ENCODE measurements around the gene HLA-B.

Gene HLA-B

GRCh38 chr6:31358302-31358701, 1.3 kb upstream of the HLA-B start:
- no peak for DNase-seq (ENCODE audit: low read depth)
- no peak overlapping the region for H3K4me3 ChIP-seq (ENCODE audit: control insufficient read depth, low read depth, low read length)
- no peak for TF ChIP-seq CTCF (conservative IDR thresholded peaks at IDR 0.05; ENCODE audit: control insufficient read depth, insufficient read depth, low read depth, low read length)

- no peak overlapping the region for H3K4me3 ChIP-seq (ENCODE audit: control insufficient read depth, low read depth, low read length)
- TF ChIP-seq CTCF (conservative IDR thresholded peaks at IDR 0.05; ENCODE audit: control insufficient read depth, insufficient read depth, low read depth, low read length): no peak
- no peak for DNase-seq (ENCODE audit: low read depth)
Observed at GRCh38 chr6:31357886-31358285, 907 bp upstream of the HLA-B start.

GRCh38 chr6:31356216-31356945, 598 bp downstream of the HLA-B start:
- no peak for TF ChIP-seq CTCF (conservative IDR thresholded peaks at IDR 0.05; ENCODE audit: control insufficient read depth, insufficient read depth, low read depth, low read length)
- H3K4me3 ChIP-seq (ENCODE audit: control insufficient read depth, low read depth, low read length): peak overlapping the region; percentile 58
- DNase-seq (ENCODE audit: low read depth): no peak

- TF ChIP-seq CTCF (conservative IDR thresholded peaks at IDR 0.05; ENCODE audit: control insufficient read depth, insufficient read depth, low read depth, low read length): no peak
- no peak for DNase-seq (ENCODE audit: low read depth)
- no peak overlapping the region for H3K4me3 ChIP-seq (ENCODE audit: control insufficient read depth, low read depth, low read length)
Observed at GRCh38 chr6:31355583-31355948, 1.4 kb downstream of the HLA-B start.

GRCh38 chr6:31354864-31355582, 2.0 kb downstream of the HLA-B start:
- DNase-seq (ENCODE audit: low read depth): no peak

GRCh38 chr6:31354158-31354863, 2.7 kb downstream of the HLA-B start:
- peak; percentile 5 for DNase-seq (ENCODE audit: low read depth)
- no peak overlapping the region for H3K4me3 ChIP-seq (ENCODE audit: control insufficient read depth, low read depth, low read length)
- TF ChIP-seq CTCF (conservative IDR thresholded peaks at IDR 0.05; ENCODE audit: control insufficient read depth, insufficient read depth, low read depth, low read length): no peak

More at GRCh38 chr6:31354864-31355582, 2.0 kb downstream of the HLA-B start:
- TF ChIP-seq CTCF (conservative IDR thresholded peaks at IDR 0.05; ENCODE audit: control insufficient read depth, insufficient read depth, low read depth, low read length): no peak
- no peak overlapping the region for H3K4me3 ChIP-seq (ENCODE audit: control insufficient read depth, low read depth, low read length)
